Brain pericyte (primary cell): ENCODE results near the gene EVC.

Source experiments
- DNase-seq: peaks from one replicate; pipeline ENCODE4 v3.0.0-alpha.2; 2012; ENCODE audit warnings: low read depth, low spot score

EVC gene

DNA sequence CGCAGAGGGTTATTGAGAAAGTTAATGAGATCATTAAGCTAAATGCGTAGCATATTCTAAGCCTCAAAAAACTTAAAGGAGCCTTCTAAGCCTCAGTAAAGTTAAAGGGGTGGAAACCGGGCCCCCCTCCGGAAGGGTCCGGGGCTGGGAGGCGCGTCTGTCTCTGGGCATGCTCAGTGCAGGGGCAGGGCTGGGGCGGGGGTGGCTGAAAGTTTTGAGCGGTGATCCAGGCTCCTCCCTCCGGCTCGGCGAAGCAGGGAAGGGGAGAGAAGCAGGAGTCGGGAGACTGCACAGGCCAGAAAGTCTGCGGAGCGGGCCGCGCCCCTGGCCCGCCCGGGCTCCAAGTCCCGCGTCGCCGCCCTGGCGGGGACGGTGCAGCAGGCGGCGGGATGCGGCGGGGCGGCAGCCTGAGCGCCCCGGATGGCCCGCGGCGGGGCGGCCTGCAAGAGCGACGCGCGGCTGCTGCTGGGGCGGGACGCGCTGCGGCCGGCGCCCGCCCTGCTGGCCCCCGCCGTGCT is at the start of gene EVC:
TSS of gene EVC (plus strand) at position 241 of the 518 bp plus-strand sequence. CDS start at position 421, 180 bp downstream.
- no peak for DNase-seq

DNA sequence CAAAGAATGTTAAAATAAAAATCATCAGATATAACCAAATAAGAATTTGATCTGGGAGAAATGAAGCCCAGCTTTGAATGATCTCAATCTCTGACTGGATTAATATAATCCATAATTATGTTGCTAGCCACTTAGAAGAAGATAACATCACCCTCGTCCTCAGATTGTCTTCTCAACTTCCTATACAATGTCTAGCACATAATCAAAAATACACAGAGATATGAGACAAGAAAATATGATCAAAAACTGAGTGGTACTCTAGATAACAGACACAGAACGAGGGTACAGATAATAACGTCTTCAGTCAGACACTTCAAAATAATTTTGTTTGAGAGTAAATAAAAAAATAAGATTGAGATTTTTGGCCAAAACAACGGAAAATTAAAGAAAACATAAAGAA is 49.8 kb upstream of the EVC start:
- no peak for DNase-seq

DNA sequence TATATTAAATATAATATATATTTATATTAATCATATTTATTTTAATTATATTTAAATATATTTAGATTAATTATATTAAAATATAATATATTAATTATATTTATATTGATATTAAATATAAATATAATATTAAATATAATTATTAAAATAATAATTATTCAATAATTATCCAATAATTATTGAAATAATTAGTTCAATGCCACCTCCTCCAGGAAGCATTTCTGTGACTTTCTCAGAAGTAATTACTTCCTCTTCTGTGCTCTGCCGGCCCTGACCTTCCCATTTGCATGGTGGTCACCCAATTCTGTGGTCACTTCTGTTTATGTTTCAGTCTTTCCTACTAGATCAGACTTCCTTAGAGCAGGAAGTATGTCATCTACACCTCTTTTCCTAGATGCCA is 48.4 kb upstream of the EVC start:
- no peak for DNase-seq

DNA sequence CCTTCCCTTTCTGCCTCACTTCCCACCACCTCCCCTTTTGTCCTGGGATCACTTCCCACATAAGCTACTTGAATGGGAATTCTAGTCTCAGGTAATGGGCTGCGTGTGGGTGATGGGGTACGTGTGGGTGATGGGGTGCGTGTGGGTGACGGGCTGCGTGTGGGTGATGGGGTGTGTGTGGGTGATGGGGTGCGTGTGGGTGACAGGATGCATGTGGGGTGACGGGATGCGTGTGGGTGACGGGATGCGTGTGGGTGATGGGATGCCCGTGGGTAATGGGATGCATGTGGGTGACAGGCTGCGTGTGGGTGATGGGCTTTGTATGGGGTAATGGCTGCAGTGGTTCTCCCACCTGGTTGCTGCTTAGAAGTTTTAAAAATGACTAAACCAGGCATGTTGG is 46.2 kb upstream of the EVC start:
- DNase-seq = no peak

DNA sequence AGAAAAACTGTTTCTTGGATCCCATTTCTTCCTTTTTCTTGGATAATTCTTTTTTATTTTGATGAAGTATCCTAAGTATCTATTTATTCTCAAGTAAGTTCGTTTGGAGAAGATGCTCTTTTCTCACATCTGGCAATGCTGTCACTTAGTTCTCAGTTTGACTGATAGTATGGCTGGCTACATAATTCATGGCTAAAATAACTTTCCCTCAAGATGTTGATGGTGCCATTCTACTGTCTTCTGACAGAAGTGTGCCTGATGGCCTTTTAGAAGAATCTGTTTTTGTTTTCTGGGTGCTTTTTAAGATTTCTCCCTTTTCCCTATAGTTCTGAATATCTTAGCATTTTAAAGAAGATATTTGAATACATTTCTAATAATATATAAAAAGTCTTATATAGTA is 44.3 kb upstream of the EVC start:
- DNase-seq = no peak

DNA sequence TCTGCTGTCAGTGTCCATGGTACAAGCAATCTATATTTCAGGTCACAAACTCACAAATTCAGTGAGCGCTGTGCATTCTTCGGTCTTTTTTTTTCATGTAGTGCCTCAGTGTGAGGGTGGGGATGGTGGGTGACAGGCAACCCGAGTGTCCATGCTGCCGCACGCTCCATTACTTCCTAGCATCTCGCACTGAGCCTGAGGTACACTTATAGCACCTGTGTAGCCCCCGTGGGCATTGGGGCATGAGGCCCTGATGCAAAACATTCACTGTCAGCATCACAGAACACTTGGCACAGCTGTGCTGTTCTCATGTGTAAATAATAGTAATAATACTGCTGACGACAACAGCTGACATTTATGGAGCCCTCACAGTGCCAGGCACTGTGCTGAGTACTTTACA is 34.2 kb upstream of the EVC start:
- DNase-seq = no peak

DNA sequence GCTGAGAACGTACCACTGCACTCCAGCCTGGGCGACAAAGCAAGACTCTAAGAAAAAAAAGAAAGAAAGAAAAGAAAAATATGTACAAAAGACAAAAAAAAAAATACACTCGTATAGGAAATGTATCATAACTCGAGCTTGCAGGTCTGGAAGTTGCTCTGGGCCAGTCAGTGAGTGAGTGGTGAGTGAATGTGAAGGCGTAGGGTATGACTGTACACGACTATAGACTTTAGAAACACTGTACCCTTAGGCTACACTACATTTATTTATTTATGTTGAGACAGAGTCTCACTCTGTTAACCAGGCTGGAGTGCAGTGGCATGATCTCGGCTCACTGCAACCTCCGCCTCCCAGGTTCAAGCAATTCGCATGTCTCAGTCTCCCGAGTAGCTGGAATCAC is 32.0 kb upstream of the EVC start:
- no peak for DNase-seq

DNA sequence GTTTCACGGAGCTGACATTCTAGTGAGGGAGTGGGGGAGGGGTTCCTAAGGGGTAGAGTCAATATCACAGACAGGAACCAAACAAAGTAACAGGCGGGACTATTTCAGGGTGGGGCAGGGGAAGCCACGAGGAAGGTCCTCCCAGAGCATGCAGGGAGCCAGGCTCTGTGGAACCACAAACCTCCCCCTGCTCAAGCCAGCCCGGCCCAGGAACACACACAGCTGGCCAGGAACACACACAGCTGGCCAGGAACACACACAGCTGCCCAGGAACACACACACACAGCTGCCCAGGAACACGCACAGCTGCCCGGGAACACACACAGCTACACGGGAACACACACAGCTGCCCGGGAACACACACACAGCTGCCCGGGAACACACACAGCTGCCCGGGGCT is 27.4 kb upstream of the EVC start:
- no peak for DNase-seq

DNA sequence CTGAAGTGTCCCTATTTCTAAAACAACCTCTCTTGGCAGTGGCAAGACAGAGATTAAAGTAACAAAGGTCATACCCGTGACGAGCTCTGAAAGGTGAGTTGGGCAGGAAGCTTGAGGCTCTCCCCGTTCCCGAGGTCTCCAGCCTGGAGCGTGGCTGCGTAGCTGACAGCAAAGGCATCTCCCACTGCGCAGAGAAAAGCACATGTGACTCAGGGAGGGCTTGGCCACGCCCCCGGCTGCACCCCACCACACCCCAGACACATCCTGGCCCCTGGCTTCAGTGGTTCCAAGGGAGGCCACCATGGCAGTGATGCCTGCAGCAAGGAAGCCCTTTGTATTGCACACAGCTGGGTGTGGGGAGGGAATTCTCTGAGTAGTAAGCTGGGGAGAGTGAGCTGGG is 25.7 kb upstream of the EVC start:
- DNase-seq = no peak

DNA sequence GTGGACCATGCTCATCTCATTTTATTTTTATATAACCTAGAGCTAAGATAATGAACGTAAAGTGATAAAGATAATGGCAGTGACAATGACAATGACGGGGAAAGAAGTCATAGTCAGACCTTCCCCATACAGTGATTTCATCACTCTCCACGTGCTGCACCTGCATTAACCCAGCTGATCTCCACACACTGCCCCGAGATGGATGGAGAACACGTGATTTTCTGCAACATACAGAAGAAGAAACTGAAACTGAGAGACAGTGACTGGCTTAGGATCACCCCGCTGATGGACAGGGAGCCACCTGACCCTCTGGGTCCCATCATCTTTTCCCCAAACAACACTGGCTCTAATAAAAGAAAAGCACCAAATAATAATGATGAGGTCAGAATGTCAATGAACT is 24.7 kb upstream of the EVC start:
- no peak for DNase-seq

DNA sequence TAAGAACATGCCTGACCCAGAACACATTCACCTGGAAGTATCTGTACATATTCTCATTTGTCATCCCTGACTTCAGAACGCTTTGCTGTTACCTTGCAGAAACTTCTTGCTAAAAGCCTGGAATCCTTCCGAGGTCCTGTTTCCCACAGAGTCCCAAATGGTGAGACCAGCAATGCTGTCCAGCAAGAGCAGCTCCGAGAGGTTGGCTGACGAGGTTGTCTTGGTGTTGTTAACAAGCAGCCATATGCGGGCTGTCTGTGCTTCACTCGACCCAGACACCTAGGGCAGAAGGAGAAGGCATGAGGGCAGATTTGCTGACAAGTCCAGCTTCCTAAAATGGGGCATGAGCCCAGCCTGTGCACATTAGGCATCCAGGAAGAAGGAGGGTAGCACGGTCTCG is 21.9 kb upstream of the EVC start:
- no peak for DNase-seq

DNA sequence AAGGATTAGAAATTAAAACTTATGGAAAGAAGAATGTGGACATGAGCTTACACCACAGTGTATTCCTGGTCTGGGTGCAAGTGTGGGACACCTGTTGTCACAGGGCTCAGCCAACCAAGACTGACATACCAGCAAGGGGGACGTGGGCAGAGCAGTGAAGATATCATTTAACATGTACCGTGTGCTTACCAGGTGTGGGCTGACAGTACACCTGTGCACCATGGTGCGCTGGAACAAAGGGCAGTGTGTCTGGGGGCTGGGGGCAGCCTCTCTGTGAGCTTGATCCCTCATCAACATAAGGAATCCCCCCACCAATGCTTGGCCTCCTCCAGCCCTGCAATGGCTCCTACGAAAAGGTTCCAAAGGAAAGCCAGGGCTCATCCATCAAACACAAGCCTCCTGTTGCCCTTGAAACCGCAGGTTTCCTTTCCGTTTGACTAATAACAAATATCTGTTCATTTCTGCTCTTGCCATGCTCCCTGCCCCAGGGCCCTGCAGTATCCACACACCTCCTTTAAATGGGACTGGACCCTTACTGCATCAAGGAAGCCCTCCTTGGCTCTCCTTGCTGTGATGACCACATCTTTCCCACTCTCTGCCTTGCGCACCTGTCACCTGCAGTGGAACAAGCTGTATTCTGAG is 19.4 kb upstream of the EVC start:
- no peak for DNase-seq

DNA sequence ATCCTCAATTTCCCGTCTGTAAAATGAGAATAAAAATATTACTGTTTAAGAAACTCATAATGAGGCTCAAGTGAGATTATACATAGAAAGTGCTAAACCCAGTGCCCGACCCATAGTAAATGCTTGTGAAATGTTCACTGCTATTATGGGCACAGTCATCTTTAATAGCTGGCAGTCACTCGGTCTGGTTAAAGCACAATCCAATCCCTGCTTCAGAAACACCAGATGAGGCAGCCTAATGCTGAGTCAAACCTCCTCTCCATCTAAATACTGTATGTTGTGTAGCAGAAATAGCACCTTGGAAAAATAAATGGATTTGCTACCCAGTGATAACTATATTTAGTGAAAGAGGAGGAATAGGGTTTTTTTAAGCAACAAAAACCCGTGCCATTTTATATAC is 17.1 kb upstream of the EVC start:
- DNase-seq = no peak

DNA sequence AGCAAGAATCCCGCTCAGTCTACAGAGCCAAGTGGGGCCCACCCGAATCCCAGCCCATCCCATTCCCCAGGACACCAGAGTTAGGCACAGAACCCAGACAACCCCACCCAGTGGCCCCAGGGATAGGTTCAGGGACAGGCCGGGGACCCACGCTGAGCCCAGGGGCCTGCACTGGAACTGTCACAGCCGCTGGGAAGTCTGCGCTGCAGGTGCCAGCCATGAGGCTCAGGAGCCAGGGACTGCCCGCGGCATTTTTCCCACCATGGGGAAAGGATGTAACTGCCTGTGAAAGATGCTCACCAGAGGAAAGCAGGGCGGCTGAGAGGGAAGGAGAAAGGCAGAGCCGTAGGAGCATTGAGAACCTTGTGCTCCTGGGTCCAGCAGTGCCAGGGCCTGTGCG is 14.7 kb upstream of the EVC start:
- no peak for DNase-seq

DNA sequence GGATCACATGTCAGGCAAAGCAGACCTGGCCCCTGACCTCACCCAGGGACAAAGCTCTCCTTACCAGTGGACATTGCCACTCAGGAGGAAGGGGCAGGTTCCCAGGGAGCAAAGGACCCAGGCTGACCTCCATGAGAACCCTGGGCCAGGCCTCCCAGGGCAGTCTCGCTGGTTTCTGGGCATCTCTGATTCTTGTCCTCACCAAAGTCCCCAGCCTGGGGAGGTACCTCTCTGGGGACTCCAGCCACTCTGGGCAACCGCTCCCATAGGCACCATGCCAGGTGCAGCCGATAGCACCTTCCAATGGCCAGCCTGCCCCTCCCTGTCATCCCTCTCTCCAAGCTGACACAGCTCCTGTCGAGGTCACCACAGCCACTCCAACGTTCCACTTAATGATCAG is 10.5 kb upstream of the EVC start:
- DNase-seq = no peak

DNA sequence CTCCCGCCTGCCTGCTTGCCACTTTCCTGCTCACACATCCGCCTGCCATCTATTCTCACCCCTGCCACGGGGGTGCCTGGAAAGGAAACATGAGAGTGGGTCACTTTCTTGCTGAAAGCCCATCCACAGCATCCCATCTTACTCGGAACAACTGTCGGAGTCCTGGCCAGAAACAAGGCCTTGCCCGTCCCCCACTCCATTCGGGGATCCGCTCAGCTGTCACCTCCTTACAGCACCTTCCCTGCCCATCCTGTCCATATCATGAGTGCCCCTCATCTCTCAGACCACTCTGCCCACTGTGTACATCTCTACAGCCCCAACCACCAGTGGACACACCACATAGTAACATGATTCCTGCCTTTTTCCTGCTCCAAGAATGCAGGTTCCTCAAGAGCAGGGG is 9.0 kb upstream of the EVC start:
- no peak for DNase-seq

DNA sequence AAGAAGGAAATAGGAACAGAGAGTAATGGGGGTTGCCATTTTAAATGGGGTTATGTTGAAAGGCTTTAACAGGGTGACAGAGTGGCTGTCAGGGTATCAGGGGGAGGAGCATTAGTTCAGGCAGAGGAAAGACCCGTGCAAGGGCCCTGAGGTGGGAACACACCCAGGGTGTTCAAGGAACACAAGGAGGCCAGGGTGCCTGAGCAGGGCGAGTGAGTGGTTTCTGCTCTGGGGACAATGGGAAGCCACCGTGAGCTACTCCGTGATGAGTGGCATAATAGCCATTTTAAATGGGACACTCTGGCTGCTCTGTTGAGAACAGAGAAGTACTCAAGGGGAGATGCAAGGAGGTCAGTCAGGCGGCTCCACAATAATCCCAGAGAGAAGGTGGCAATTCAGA is 7.2 kb upstream of the EVC start:
- no peak for DNase-seq

DNA sequence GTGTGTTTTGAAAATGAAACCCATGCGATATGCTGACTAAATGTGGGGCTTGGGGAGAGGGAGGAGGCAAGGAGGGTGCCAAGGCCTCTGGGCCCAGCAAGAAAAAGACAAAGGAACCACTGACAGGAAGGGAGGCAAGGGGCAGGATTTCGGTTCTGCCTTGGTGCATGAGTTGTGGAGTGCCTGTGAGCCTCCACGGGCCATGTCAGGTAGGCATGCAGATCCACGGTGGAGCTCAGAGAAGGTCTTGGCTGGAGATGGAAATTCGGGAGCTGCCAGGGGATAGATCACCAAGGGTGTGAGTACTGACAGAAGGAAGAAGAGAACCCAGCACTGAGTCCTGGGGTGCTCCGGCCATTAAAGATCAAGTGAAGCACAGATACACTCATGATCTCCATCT is 6.7 kb upstream of the EVC start:
- no peak for DNase-seq

DNA sequence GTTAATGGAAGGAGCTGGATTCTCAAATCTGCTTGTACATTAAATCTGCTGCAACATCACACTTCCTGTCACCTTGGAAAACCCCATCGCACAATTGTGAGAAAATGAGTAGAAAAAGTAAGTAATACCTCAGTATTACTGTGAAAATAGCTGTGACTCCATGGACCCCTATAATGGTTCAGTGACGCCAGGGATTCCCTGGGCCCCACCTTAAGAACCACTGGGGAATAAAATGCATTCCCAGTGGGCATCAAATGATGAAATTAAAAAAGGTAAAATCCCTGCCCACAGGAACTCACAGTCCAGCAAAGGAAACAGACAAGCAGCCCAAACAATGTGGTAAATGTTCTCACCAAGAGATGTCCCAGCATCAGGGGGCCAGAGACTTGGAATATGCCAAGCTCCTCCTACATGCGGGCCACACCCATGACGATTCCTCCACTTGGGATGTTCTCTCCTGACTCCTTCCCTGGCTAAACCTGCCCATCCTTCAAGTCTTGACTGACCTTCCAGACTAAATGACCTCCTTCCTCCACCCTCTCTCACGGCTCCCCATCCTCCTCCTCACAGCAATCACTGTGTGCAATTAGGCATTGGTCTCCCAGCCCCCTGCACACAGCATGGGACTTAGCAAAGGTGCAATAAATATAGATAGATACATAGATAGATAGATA is 5.2 kb upstream of the EVC start:
- DNase-seq = no peak

DNA sequence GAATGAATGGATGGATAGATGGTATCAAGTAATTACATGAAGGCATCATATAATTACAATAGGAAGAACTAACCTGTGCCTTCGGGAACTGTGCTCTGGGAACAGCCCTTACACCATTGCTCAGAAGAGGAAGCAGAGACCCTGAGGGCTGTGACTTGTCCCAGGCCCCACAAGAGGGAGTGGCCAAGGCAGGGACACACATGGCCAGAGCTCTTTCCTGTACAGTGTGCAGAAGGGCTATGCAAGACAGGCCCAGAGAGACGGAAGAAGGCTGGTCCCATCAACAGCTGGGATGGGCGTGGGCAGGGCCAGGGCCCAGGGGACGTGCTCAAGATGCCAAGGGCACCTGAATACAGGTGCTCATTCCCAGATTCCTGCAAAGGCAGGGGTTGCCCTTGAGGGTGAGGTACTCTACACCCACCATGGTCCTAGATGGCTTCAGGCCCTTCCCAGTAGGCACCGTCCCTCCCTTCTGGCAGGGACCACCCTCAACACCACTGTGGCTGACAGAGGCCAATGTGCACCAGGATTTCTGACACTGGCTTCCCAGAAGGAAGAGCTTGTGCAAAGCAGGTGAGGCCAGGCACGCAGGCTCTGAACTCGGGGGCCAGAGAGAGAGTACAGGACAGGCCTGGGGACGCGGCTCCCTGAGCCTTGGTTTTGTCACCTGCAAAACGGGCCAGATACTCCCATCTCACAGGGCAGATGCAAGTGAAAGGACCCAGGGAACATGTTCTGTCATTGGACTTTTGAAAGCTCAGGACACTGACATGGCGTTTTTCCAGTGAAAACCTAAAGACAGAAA is 4.3 kb upstream of the EVC start:
- DNase-seq = no peak

DNA sequence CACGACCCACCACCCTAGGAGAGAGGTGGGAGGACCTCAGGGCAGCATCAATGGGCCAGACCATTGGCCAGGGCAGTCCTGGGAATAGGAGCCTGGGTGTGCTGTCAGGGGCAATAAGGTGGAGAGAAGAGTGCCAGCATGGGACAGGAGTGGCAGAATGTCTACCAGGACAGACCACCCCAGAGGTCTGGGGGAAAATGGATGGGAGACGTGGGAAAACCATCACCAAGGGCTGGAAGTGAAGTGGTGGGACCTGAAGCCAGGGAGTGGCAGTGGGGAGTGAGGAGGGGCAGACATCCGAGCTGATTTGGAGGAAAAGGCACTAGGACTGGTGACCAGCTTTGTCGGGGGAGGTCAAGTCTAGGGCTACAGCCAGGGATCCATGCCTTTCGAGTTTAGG is 3.6 kb upstream of the EVC start:
- no peak for DNase-seq

DNA sequence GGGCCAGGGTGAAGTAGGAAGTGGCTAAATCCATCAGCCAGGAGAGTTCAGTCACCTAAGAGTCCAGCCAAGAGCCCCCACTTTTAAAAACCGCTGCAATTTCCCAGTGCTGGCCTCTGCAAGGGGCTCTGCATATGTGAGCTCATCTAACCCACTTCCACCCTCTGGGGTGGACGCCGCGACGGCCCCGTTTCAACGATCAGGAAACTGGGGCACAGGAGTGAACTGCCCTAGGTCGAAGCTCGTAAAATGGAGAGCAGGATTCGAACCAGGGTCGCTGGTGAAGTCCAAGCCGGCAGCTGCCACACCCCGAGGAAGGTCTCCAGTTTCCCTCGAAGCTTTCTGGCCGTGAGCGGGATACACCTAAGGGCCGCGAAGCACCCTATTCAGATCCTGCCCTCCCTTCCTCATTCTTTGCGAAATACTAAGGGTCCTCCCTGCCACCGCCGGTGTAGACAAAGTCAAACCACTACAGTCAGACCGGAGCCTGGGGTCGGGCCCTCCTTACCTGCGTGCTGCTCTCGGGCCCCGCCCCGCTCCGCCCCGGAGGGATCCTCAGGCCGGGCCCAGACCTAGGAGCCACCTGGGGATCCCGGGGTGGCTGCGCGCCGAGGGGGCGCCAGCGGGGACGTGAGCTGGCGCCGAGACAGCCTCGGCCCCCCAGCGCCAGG is 3.1 kb upstream of the EVC start:
- no peak for DNase-seq
